GM23338 (cell line): ENCODE measurements around the gene FKBP1A. TPM values are rescaled to one million over a fixed set of nuclear protein-coding genes. Genes with fewer than 3 reads are reported as not detected.
"Not testable (repeated sequence)": the region's sequence is repeated elsewhere in the genome, so short reads cannot be mapped to it uniquely, and the experiment has no call there.

Experiments
- ATAC-seq: fragments of 200-7000 bp; cut with Tn5 transposase; 3 replicates; pipeline ENCODE4 v1.9.1; 2020
- DNase-seq: peaks from one replicate; pipeline ENCODE4 v3.0.0-alpha.2; 2015; ENCODE audit warnings: low spot score
- H2AFZ ChIP-seq: fragments of 200-600 bp; sonication (generic); 2 replicates; pipeline ENCODE4 v1.8.0; 2016; ENCODE audit warnings: antibody characterized with exemption, mild to moderate bottlenecking, moderate library complexity
- H3F3A ChIP-seq: fragments of 200-600 bp; sonication (generic); replicated peaks from 2 replicates; pipeline ENCODE4 v1.8.0; 2017; ENCODE audit warnings: antibody characterized with exemption, mixed run types, low read depth
- H3K27ac ChIP-seq: fragments of 200-600 bp; sonication (generic); 2 replicates; pipeline ENCODE4 v1.6.1; 2016; ENCODE audit warnings: low read depth
- H3K27me3 ChIP-seq: fragments of 200-600 bp; sonication (generic); 2 replicates; pipeline ENCODE4 v1.8.0; 2016; ENCODE audit warnings: mild to moderate bottlenecking, mixed run types, moderate library complexity; ENCODE audit not compliant: insufficient read depth
- H3K36me3 ChIP-seq: fragments of 200-600 bp; sonication (generic); 2 replicates; pipeline ENCODE4 v1.8.0; 2016; ENCODE audit warnings: mild to moderate bottlenecking; ENCODE audit not compliant: insufficient read depth
- H3K4me1 ChIP-seq: fragments of 200-600 bp; sonication (generic); 2 replicates; pipeline ENCODE4 v1.8.0; 2016; ENCODE audit warnings: mild to moderate bottlenecking, moderate library complexity; ENCODE audit not compliant: insufficient read depth
- H3K4me2 ChIP-seq: fragments of 200-600 bp; sonication (generic); 2 replicates; pipeline ENCODE4 v1.7.1; 2017; ENCODE audit warnings: mixed run types
- H3K4me3 ChIP-seq: fragments of 200-600 bp; sonication (generic); 2 replicates; pipeline ENCODE4 v1.6.1; 2016; ENCODE audit warnings: mixed run types
- H3K79me2 ChIP-seq: fragments of 200-600 bp; sonication (generic); replicated peaks from 2 replicates; pipeline ENCODE4 v1.8.0; 2017; ENCODE audit warnings: mild to moderate bottlenecking; ENCODE audit not compliant: insufficient read depth
- H3K9me2 ChIP-seq: fragments of 200-600 bp; sonication (generic); 2 replicates; pipeline ENCODE4 v1.8.0; 2017; ENCODE audit not compliant: insufficient read depth
- H4K20me1 ChIP-seq: fragments of 200-600 bp; sonication (generic); replicated peaks from 2 replicates; pipeline ENCODE4 v1.8.0; 2017; ENCODE audit warnings: mild to moderate bottlenecking; ENCODE audit not compliant: insufficient read depth
- H3K27ac Mint-ChIP-seq: 2 replicates; pipeline ENCODE4 v1.8.0; 2020; ENCODE audit warnings: inconsistent platforms, mild to moderate bottlenecking, moderate library complexity, mixed read lengths
- H3K27me3 Mint-ChIP-seq: 3 replicates; pipeline ENCODE4 v1.8.0; 2022; ENCODE audit warnings: low read depth, mild to moderate bottlenecking, moderate library complexity, mixed read lengths, inconsistent platforms; ENCODE audit not compliant: insufficient read depth, poor library complexity
- H3K36me3 Mint-ChIP-seq: 3 replicates; pipeline ENCODE4 v1.8.0; 2021; ENCODE audit warnings: low read depth, mild to moderate bottlenecking, inconsistent platforms, moderate library complexity, mixed read lengths
- H3K4me1 Mint-ChIP-seq: 3 replicates; pipeline ENCODE4 v1.8.0; 2020; ENCODE audit warnings: mild to moderate bottlenecking, inconsistent platforms, mixed read lengths
- H3K4me3 Mint-ChIP-seq: 3 replicates; pipeline ENCODE4 v1.8.0; 2021; ENCODE audit warnings: moderate library complexity, mild to moderate bottlenecking, inconsistent platforms, mixed read lengths
- H3K9me3 Mint-ChIP-seq: 3 replicates; pipeline ENCODE4 v1.8.0; 2020; ENCODE audit warnings: moderate library complexity, mild to moderate bottlenecking, inconsistent platforms, mixed read lengths
- CTCF ChIP-seq, 2 experiments: fragments of 200-600 bp in 1 of 2; sonication (generic) in 1 of 2; conservative IDR thresholded peaks; 2 replicates each; pipeline versions ENCODE4 v1.5.1 to v1.6.1; 2016 to 2017; ENCODE audit warnings: antibody characterized with exemption in 2 of 2, low read depth in 2 of 2, mild to moderate bottlenecking in 2 of 2, moderate library complexity in 1 of 2
- EZH2phosphoT487 ChIP-seq: fragments of 200-600 bp; sonication (generic); IDR thresholded peaks from one replicate; pipeline ENCODE4 v1.8.1; 2018; ENCODE audit warnings: antibody characterized with exemption; ENCODE audit not compliant: unreplicated experiment
- NANOG ChIP-seq: IDR thresholded peaks from 2 replicates; pipeline ENCODE4 v1.6.1; 2016; ENCODE audit warnings: antibody characterized with exemption, borderline replicate concordance
- POLR2AphosphoS5 ChIP-seq: IDR thresholded peaks from 2 replicates; pipeline ENCODE4 v1.6.1; 2016; ENCODE audit warnings: antibody characterized with exemption, low read depth
- ZNF114 ChIP-seq: fragments of 250-450 bp; sonication (Bioruptor Pico); IDR thresholded peaks from 2 replicates; pipeline ENCODE4 v1.5.0; 2020; ENCODE audit warnings: mild to moderate bottlenecking, moderate library complexity
- polyA plus RNA-seq: library from polyadenylated mRNA; unstranded; fragments of >200 nt; fragmentation: Nextera tagmentation; extraction: Ambion mirVana; gene quantifications from 2 replicates; pipeline ENCODE4 v1.2.1, GENCODE V29; 2016
- total RNA-seq: library from RNA; depleted of rRNA; stranded (reverse); fragments of >200 nt; shearing (Covaris generic); gene quantifications from 2 replicates; pipeline ENCODE4 v1.2.3, GENCODE V29; 2014

FKBP1A gene
- total and polyA plus RNA-seq, 2 experiments from 2014 or later, result 171 to 350 TPM

DNA sequence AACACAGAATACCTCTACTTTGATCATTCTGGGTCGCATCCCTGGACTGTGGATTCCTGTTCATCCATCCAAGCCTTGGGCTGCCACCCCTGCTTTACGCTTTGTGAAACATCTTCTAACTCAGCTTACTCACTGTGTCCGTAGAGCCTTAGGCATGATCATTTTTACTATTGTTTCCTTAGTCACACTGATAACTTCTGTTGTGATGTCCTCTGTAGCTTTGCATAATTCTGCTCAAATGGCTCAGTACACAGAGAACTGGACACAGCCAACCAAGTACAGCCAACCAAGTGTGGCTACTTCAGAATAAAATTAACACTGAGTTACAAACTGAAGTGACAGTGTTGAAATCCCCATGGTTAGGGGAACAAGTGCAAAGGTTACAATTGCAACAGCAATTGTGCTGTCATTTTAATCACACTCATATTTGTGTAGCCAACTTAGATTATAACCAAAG is 8.6 kb upstream of the FKBP1A start (continued):
- TF ChIP-seq POLR2AphosphoS5 (no peak), ZNF114 (CRISPR knock-in tag) (no peak), CTCF (conservative IDR thresholded peaks at IDR 0.05; ENCODE audit: low read depth in 2 of 2) (no peak), EZH2phosphoT487 (no peak), NANOG (no peak)

GRCh38 chr20:1399678-1400366 is 7.0 kb upstream of the FKBP1A start:
- not testable (repeated sequence) for H3K9me2 ChIP-seq, H3K36me3 ChIP-seq, H2AFZ ChIP-seq, H3K27ac Mint-ChIP-seq, H3K4me2 ChIP-seq, H3K9me3 Mint-ChIP-seq, H4K20me1 ChIP-seq, DNase-seq, H3K27ac ChIP-seq, H3K4me1 ChIP-seq, H3K4me3 Mint-ChIP-seq, H3F3A ChIP-seq, H3K4me3 ChIP-seq, ATAC-seq, H3K79me2 ChIP-seq, H3K36me3 Mint-ChIP-seq
- Mint-ChIP-seq H3K27me3 (peaks cover 11% of the 10 kb centered on the region), H3K4me1 (peaks cover 20% of the 10 kb centered on the region)
- H3K27me3 ChIP-seq, result peaks cover 22% of the 10 kb centered on the region

DNA sequence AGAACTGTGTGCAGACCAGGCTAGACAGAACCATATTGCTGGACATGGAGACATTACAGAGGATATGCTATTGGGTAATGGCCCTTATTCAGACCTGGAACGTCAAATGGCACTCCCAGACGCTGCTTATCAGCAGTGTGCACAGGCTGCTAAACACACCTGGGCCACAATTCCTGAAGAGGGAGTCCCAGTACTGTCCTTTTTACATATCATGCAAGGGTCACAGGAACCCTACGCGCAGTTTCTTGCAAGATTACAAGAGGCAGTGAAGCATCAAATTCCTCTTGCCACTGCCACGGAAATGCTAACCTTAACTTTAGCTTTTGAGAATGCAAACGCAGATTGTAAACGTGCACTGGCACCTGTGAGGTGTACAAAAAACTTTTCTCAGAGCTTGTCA is 5.3 kb upstream of the FKBP1A start:
- H3K4me2 ChIP-seq, DNase-seq, H3K27ac Mint-ChIP-seq, ATAC-seq, H3F3A ChIP-seq, H3K27ac ChIP-seq, H3K4me3 ChIP-seq, H3K36me3 ChIP-seq, H3K79me2 ChIP-seq, H3K9me3 Mint-ChIP-seq, H4K20me1 ChIP-seq, H3K4me3 Mint-ChIP-seq, H3K36me3 Mint-ChIP-seq, H3K9me2 ChIP-seq: not testable (repeated sequence)
- Mint-ChIP-seq H3K27me3 (peaks cover 11% of the 10 kb centered on the region), H3K4me1 (peaks cover 25% of the 10 kb centered on the region)
- Histone ChIP-seq H2AFZ (peak overlapping the region; percentile 76; the same call in 1 of the 2 replicates), H3K27me3 (peaks cover 27% of the 10 kb centered on the region), H3K4me1 (peaks cover 10% of the 10 kb centered on the region)
- TF ChIP-seq CTCF (conservative IDR thresholded peaks at IDR 0.05; ENCODE audit: low read depth in 2 of 2), result peak in 1 of 2 experiments; percentile 15; a peak in 1 of 4 replicates
